Activated B cell treated with CpG ODN at 0.5 μM for 24 hours (primary cell): ENCODE results near the gene AGA. TPM values are rescaled to one million over a fixed set of nuclear protein-coding genes. Genes with fewer than 3 reads are reported as not detected.

Experiments
- ATAC-seq: fragments of 200-7000 bp; cut with Tn5 transposase; one replicate; pipeline ENCODE4 v1.10.0; 2021; ENCODE audit warnings: low read depth, mild to moderate bottlenecking, moderate library complexity
- CTCF ChIA-PET: fragments of 350-600 bp; sonication (Branson Sonifier 250); formaldehyde crosslinking; loops from one replicate; lab custom pipeline; 2021; ENCODE audit warnings: antibody characterized with exemption; lab: Charles Lee
- POLR2A ChIA-PET: fragments of 350-600 bp; sonication (Branson Sonifier 250); formaldehyde crosslinking; loops from one replicate; lab custom pipeline; 2021; ENCODE audit warnings: antibody characterized with exemption; lab: Charles Lee
- DNase-seq: peaks from one replicate; pipeline ENCODE4 v3.0.0; 2022
- H3K27ac Mint-ChIP-seq: one replicate; pipeline ENCODE4 v1.8.0; 2020; ENCODE audit warnings: mixed read lengths
- H3K27me3 Mint-ChIP-seq: one replicate; pipeline ENCODE4 v1.8.0; 2021; ENCODE audit warnings: mixed read lengths
- H3K36me3 Mint-ChIP-seq: one replicate; pipeline ENCODE4 v1.8.0; 2021; ENCODE audit warnings: low read depth, mixed read lengths
- H3K4me1 Mint-ChIP-seq: one replicate; pipeline ENCODE4 v1.8.0; 2021; ENCODE audit warnings: mixed read lengths
- H3K4me3 Mint-ChIP-seq: one replicate; pipeline ENCODE4 v1.8.0; 2020; ENCODE audit warnings: mild to moderate bottlenecking, mixed read lengths
- H3K9me3 Mint-ChIP-seq: one replicate; pipeline ENCODE4 v1.8.0; 2020; ENCODE audit warnings: mixed read lengths
- CTCF ChIP-seq: fragments of 200-600 bp; IDR thresholded peaks from one replicate; pipeline ENCODE4 v1.8.0; 2022; ENCODE audit warnings: antibody characterized with exemption, mild to moderate bottlenecking
- intact Hi-C: fragments of 100-400 bp; cut with micrococcal nuclease; formaldehyde crosslinking; loops from one replicate; pipeline ENCODE4 v1.15.1; 2024
- total RNA-seq: library from RNA; stranded (reverse); gene quantifications from 2 replicates; pipeline ENCODE4 v1.2.3, GENCODE V29; 2022

Gene AGA
- total RNA-seq, 1 donor from 2014 or later: 27.7 TPM

GRCh38 chr4:177400030-177400429 is 42.2 kb downstream of the AGA start:
- no peak for DNase-seq
- Mint-ChIP-seq H3K4me3 (no peak overlapping the region), H3K4me1 (no peaks in the 10 kb centered on the region), H3K27me3 (peaks cover 5% of the 10 kb centered on the region), H3K36me3 (no peaks in the 10 kb centered on the region), H3K27ac (no peak overlapping the region), H3K9me3 (no peaks in the 10 kb centered on the region)
- ATAC-seq: no peak
- ChIA-PET POLR2A (no interaction called here), CTCF (no interaction called here)
- no peak for TF ChIP-seq CTCF
- intact Hi-C loops: no loop called here

- no peaks in the 10 kb centered on the region for H3K9me3 Mint-ChIP-seq
- TF ChIP-seq CTCF: no peak
- no peak overlapping the region for H3K27ac Mint-ChIP-seq
- POLR2A ChIA-PET: no interaction called here
- no peak for DNase-seq
- H3K4me3 Mint-ChIP-seq: no peak overlapping the region
- H3K27me3 Mint-ChIP-seq: peaks cover 12% of the 10 kb centered on the region
- H3K4me1 Mint-ChIP-seq: no peaks in the 10 kb centered on the region
- CTCF ChIA-PET: no interaction called here
- no peaks in the 10 kb centered on the region for H3K36me3 Mint-ChIP-seq
- intact Hi-C loops: no loop called here
- no peak for ATAC-seq
These were observed 45.9 kb downstream of the AGA start for GRCh38 chr4:177396352-177396751.

GRCh38 chr4:177393236-177393635 is 49.0 kb downstream of the AGA start:
- peaks cover 11% of the 10 kb centered on the region for H3K27me3 Mint-ChIP-seq
- ChIA-PET POLR2A (no interaction called here), CTCF (no interaction called here)
- H3K9me3 Mint-ChIP-seq: no peaks in the 10 kb centered on the region
- H3K36me3 Mint-ChIP-seq: no peaks in the 10 kb centered on the region
- H3K4me1 Mint-ChIP-seq: no peaks in the 10 kb centered on the region
- no peak overlapping the region for H3K27ac Mint-ChIP-seq
- intact Hi-C loops: no loop called here
- no peak for ATAC-seq
- H3K4me3 Mint-ChIP-seq: no peak overlapping the region
- no peak for DNase-seq
- no peak for TF ChIP-seq CTCF

- Mint-ChIP-seq H3K27me3 (peaks cover 11% of the 10 kb centered on the region), H3K36me3 (no peaks in the 10 kb centered on the region), H3K9me3 (no peaks in the 10 kb centered on the region), H3K4me3 (no peak overlapping the region), H3K27ac (no peak overlapping the region), H3K4me1 (no peaks in the 10 kb centered on the region)
- ATAC-seq (no peak), DNase-seq (no peak)
- intact Hi-C loops: no loop called here
- POLR2A ChIA-PET: no interaction called here
- CTCF ChIA-PET: no interaction called here
- no peak for TF ChIP-seq CTCF
These were observed 50.3 kb downstream of the AGA start for GRCh38 chr4:177391953-177392352.

GRCh38 chr4:177391287-177391686 is 51.0 kb downstream of the AGA start:
- no peak overlapping the region for H3K27ac Mint-ChIP-seq
- CTCF ChIA-PET: no interaction called here

More at GRCh38 chr4:177391287-177391686, 51.0 kb downstream of the AGA start:
- Mint-ChIP-seq H3K27me3 (peaks cover 11% of the 10 kb centered on the region), H3K4me3 (no peak overlapping the region), H3K36me3 (no peaks in the 10 kb centered on the region), H3K4me1 (no peaks in the 10 kb centered on the region), H3K9me3 (no peaks in the 10 kb centered on the region)
- POLR2A ChIA-PET: no interaction called here
- no peak for TF ChIP-seq CTCF
- ATAC-seq (no peak), DNase-seq (no peak)
- intact Hi-C loops: no loop called here
